Breast epithelium (tissue), 4 donors: ENCODE data around the gene KRT85. TPM values are rescaled to one million over a fixed set of nuclear protein-coding genes. Genes with fewer than 3 reads are reported as not detected.

ENCODE experiments used
- DNase-seq, 2 donors: peaks; one replicate each; pipeline ENCODE4 v3.0.0-alpha.2; 2019; ENCODE audit warnings: low spot score in 2 of 2
- H3K27ac ChIP-seq, 2 donors: fragments of 200-600 bp; sonication (generic) in 1 of 2; one replicate each; pipeline ENCODE4 v1.5.1; 2016 to 2019; ENCODE audit warnings: mild to moderate bottlenecking in 1 of 2
- H3K27me3 ChIP-seq, 2 donors: fragments of 200-600 bp; sonication (generic) in 1 of 2; one replicate each; pipeline versions ENCODE4 v1.5.1 to v1.6.0; 2017 to 2019; ENCODE audit warnings: control low read depth in 1 of 2, mild to moderate bottlenecking in 1 of 2
- H3K36me3 ChIP-seq: fragments of 200-600 bp; one replicate; pipeline ENCODE4 v1.5.1; 2019
- H3K4me1 ChIP-seq, 2 donors: fragments of 200-600 bp; sonication (generic); one replicate each; pipeline ENCODE4 v1.5.1; 2016 to 2019; ENCODE audit warnings: control low read depth in 1 of 2
- H3K4me3 ChIP-seq, 3 donors: fragments of 200-600 bp; sonication (generic); 1 replicate in 2 of 3; 2 replicates in 1 of 3; pipeline ENCODE4 v1.5.1; 2016 to 2019; ENCODE audit warnings: mild to moderate bottlenecking in 3 of 3, moderate library complexity in 2 of 3
- H3K9me3 ChIP-seq, 2 donors: fragments of 200-600 bp; sonication (generic) in 1 of 2; one replicate each; pipeline ENCODE4 v1.5.1; 2016 to 2019; ENCODE audit warnings: control low read depth in 1 of 2
- CTCF ChIP-seq, 3 donors: fragments of 450-650 bp; IDR thresholded peaks; one replicate each; pipeline ENCODE4 v1.5.1; 2016 to 2017; ENCODE audit warnings: antibody characterized with exemption in 3 of 3, mild to moderate bottlenecking in 3 of 3, moderate library complexity in 3 of 3
- POLR2A ChIP-seq: fragments of 450-650 bp; IDR thresholded peaks from one replicate; pipeline ENCODE4 v1.6.1; 2016; ENCODE audit warnings: antibody characterized with exemption, mild to moderate bottlenecking, moderate library complexity
- POLR2AphosphoS5 ChIP-seq, 3 donors: sonication (generic); formaldehyde crosslinking; IDR thresholded peaks; one replicate each; pipeline ENCODE4 v1.6.1; 2017; ENCODE audit warnings: antibody characterized with exemption in 3 of 3
- intact Hi-C: fragments of 100-400 bp; cut with DNase I; formaldehyde crosslinking; loops from one replicate; pipeline ENCODE4 v1.15.1; 2023; ENCODE audit warnings: low total_unique reads
- total RNA-seq, 3 donors: library from RNA; depleted of rRNA; stranded (reverse); fragments of >200 nt; gene quantifications; one replicate each; pipeline ENCODE4 v1.1.0, GENCODE V29; 2016

Gene KRT85
- total RNA-seq, 3 donors from 2014 or later: not detected

GRCh38 chr12:52327830-52328500 is 39.3 kb downstream of the KRT85 start:
- intact Hi-C loops: loop anchor here (5.0 kb wide), 1 partner anchor 171 kb away; no protein-coding TSS in a partner anchor
- Histone ChIP-seq H3K9me3 (no peaks in the 10 kb centered on the region), H3K36me3 (no peaks in the 10 kb centered on the region), H3K4me3 (no peak overlapping the region), H3K27me3 (no peaks in the 10 kb centered on the region), H3K4me1 (no peaks in the 10 kb centered on the region), H3K27ac (peak overlapping the region; percentile 1 to 75)
- TF ChIP-seq POLR2A (no peak), POLR2AphosphoS5 (IDR thresholded peaks at IDR 0.05) (no peak), CTCF (IDR thresholded peaks at IDR 0.05) (no peak)
- DNase-seq: no peak

- DNase-seq: peak; percentile 85 to 89
- TF ChIP-seq POLR2AphosphoS5 (IDR thresholded peaks at IDR 0.05): peak in 2 of 3 donors; percentile 24 to 76
- no peak for TF ChIP-seq POLR2A
- TF ChIP-seq CTCF (IDR thresholded peaks at IDR 0.05): peak in 2 of 3 donors; percentile 77 to 88
- intact Hi-C loops: loop anchor here (5.0 kb wide), 1 partner anchor 170 kb away; no protein-coding TSS in a partner anchor
- Histone ChIP-seq H3K27me3 (no peaks in the 10 kb centered on the region), H3K4me1 (no peaks in the 10 kb centered on the region), H3K27ac (peak overlapping the region; percentile 1 to 75), H3K4me3 (no peak overlapping the region), H3K36me3 (no peaks in the 10 kb centered on the region), H3K9me3 (no peaks in the 10 kb centered on the region)
Measured at GRCh38 chr12:52327052-52327829, 40.0 kb downstream of the KRT85 start.

GRCh38 chr12:52324153-52324444 is 43.2 kb downstream of the KRT85 start:
- Histone ChIP-seq H3K27ac (no peak overlapping the region), H3K4me1 (no peaks in the 10 kb centered on the region), H3K27me3 (peaks cover 0 to 8% of the 10 kb centered on the region in 2 donors), H3K36me3 (no peaks in the 10 kb centered on the region), H3K9me3 (no peaks in the 10 kb centered on the region), H3K4me3 (no peak overlapping the region)
- TF ChIP-seq CTCF (IDR thresholded peaks at IDR 0.05) (no peak), POLR2A (no peak), POLR2AphosphoS5 (IDR thresholded peaks at IDR 0.05) (no peak)
- intact Hi-C loops: no loop called here
- no peak for DNase-seq

- no peaks in the 10 kb centered on the region for H3K36me3 ChIP-seq
- H3K9me3 ChIP-seq: no peaks in the 10 kb centered on the region
- no peak for DNase-seq
- TF ChIP-seq POLR2A (no peak), CTCF (IDR thresholded peaks at IDR 0.05) (no peak)
- peaks cover 0 to 8% of the 10 kb centered on the region in 2 donors for H3K27me3 ChIP-seq
- intact Hi-C loops: no loop called here
- H3K4me3 ChIP-seq: no peak overlapping the region
- H3K4me1 ChIP-seq: no peaks in the 10 kb centered on the region
- no peak overlapping the region for H3K27ac ChIP-seq
Measured at GRCh38 chr12:52323416-52324152, 43.7 kb downstream of the KRT85 start.
